H1 (cell line): ENCODE results near the gene TMBIM1. TPM values are rescaled to one million over a fixed set of nuclear protein-coding genes. Genes with fewer than 3 reads are reported as not detected.

Experiments
- JUND ChIP-seq: IDR thresholded peaks from 2 replicates; pipeline ENCODE4 v1.6.1; 2011; ENCODE audit warnings: mild to moderate bottlenecking, improper control_type of control experiment, low read length
- polyA plus RNA-seq, 7 experiments: library from polyadenylated mRNA; depleted of rRNA in 3 of 7; stranded (reverse) in 5 of 7; unstranded in 2 of 7; fragments of >200 nt in 5 of 7; fragments of 200-250 nt in 2 of 7; gene quantifications; 1 replicate in 5 of 7; 2 replicates in 1 of 7; 4 replicates in 1 of 7; pipeline versions ENCODE4 v1.2.1 to v1.2.3, GENCODE V29; 2011 to 2013; ENCODE audit warnings: missing spikeins in 2 of 7, mixed read lengths in 2 of 7
- total RNA-seq: library from RNA; stranded (reverse); fragmentation: NEBNext Ultra II Directional; extraction: Animal tissue kit (Norgen Biotek cat#: 25700); gene quantifications from 2 replicates; pipeline ENCODE4 v1.2.1, GENCODE V29; 2021
- TF ChIP-seq, protein P1 (sequence below): IDR thresholded peaks from 2 replicates; pipeline ENCODE4 v1.6.1; 2012; ENCODE audit warnings: inconsistent platforms

The TMBIM1 gene
- total and polyA plus RNA-seq, 2 of the 8 experiments (the other 6 are each of a cell fraction or from before 2014, with no cell fraction given): 22.1 to 36.8 TPM

- TF ChIP-seq, protein P1, sequence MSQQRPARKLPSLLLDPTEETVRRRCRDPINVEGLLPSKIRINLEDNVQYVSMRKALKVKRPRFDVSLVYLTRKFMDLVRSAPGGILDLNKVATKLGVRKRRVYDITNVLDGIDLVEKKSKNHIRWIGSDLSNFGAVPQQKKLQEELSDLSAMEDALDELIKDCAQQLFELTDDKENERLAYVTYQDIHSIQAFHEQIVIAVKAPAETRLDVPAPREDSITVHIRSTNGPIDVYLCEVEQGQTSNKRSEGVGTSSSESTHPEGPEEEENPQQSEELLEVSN: no peak
- no peak for TF ChIP-seq JUND
Observed at GRCh38 chr2:218266316-218266979, 25.9 kb downstream of the TMBIM1 start (continued).
